ENCODE data around the gene HMCN2.

Gene HMCN2

DNA sequence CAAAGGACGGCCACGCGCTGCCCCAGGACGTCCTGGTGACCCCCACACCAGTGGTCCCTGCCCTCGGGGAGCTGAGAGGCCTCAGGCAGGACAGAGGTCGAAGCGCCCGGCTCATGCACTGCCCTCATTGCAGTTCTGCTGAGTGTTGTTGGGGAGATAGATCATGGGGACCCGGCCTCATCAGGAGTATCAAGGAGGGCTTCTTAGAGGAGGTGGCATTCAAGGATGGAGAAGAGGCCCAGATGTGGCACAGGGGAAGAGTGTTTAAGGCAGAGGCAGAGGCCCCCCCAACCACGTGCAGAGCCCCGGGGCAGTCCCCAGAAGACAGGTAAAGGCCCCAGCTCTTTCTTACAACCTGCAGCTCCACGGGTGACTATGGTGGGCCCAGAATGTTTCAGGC, 205.4 kb downstream of the HMCN2 start:
- Histone ChIP-seq H3K27ac (no peak overlapping the region), H3K9ac (no peak overlapping the region), H3K27me3 (ENCODE audit: insufficient read depth, low read depth) (peaks cover 36% of the 10 kb centered on the region), H3K4me1 (ENCODE audit: low read depth, poor library complexity, severe bottlenecking) (no peaks in the 10 kb centered on the region), H3K36me3 (ENCODE audit: insufficient read depth) (no peaks in the 10 kb centered on the region), H3K79me2 (ENCODE audit: insufficient read depth, low read depth) (no peaks in the 10 kb centered on the region), H4K20me1 (ENCODE audit: insufficient read depth) (no peaks in the 10 kb centered on the region), H3K4me2 (no peak overlapping the region), H3K4me3 (IDR thresholded peaks at IDR 0.05; ENCODE audit: insufficient read depth, low read depth, low read length) (no peak overlapping the region), H2AFZ (ENCODE audit: low read depth) (no peak overlapping the region)
- TF ChIP-seq, protein P1, sequence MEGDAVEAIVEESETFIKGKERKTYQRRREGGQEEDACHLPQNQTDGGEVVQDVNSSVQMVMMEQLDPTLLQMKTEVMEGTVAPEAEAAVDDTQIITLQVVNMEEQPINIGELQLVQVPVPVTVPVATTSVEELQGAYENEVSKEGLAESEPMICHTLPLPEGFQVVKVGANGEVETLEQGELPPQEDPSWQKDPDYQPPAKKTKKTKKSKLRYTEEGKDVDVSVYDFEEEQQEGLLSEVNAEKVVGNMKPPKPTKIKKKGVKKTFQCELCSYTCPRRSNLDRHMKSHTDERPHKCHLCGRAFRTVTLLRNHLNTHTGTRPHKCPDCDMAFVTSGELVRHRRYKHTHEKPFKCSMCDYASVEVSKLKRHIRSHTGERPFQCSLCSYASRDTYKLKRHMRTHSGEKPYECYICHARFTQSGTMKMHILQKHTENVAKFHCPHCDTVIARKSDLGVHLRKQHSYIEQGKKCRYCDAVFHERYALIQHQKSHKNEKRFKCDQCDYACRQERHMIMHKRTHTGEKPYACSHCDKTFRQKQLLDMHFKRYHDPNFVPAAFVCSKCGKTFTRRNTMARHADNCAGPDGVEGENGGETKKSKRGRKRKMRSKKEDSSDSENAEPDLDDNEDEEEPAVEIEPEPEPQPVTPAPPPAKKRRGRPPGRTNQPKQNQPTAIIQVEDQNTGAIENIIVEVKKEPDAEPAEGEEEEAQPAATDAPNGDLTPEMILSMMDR (conservative IDR thresholded peaks at IDR 0.05; ENCODE audit: low read depth, low read length), result no peak

GRCh38 chr9:130471411-130472183, 206.0 kb downstream of the HMCN2 start:
- Histone ChIP-seq H3K4me2 (no peak overlapping the region), H3K36me3 (ENCODE audit: insufficient read depth) (no peaks in the 10 kb centered on the region), H3K27me3 (ENCODE audit: insufficient read depth, low read depth) (peaks cover 40% of the 10 kb centered on the region), H3K27ac (no peak overlapping the region), H3K4me3 (IDR thresholded peaks at IDR 0.05; ENCODE audit: insufficient read depth, low read depth, low read length) (no peak overlapping the region), H2AFZ (ENCODE audit: low read depth) (no peak overlapping the region), H3K4me1 (ENCODE audit: low read depth, poor library complexity, severe bottlenecking) (no peaks in the 10 kb centered on the region), H3K79me2 (ENCODE audit: insufficient read depth, low read depth) (no peaks in the 10 kb centered on the region), H3K9ac (no peak overlapping the region), H4K20me1 (ENCODE audit: insufficient read depth) (no peaks in the 10 kb centered on the region)
- TF ChIP-seq, protein P1 (conservative IDR thresholded peaks at IDR 0.05; ENCODE audit: low read depth, low read length), result no peak

DNA sequence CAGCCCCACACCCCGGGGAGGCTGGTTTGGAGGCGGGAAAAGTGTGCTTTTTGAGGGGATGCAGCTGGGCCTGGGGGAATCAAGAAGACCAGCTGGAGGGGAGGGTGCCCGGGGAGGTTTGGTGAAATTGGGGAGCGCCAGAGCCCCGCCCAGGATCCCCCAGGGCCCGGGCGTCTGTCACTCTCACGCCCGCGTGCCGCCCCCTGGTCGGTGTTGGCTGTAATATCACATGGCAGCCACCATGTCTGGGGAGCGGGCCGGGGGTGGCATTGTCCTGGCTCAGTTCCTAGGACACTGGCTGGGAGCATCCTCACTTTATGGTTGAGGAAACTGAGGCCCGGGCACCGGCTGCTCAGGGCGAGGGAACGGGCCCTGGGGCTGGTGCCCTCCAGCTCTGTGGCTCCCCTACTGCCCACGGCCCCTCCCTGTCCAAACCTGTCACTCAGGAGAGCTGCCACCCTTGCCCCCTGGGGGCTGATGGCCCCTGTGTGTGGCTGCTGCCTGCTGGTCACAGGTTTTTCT, 206.7 kb downstream of the HMCN2 start:
- Histone ChIP-seq H3K79me2 (ENCODE audit: insufficient read depth, low read depth) (no peaks in the 10 kb centered on the region), H3K4me1 (ENCODE audit: low read depth, poor library complexity, severe bottlenecking) (no peaks in the 10 kb centered on the region), H3K4me2 (no peak overlapping the region), H4K20me1 (ENCODE audit: insufficient read depth) (no peaks in the 10 kb centered on the region), H2AFZ (ENCODE audit: low read depth) (no peak overlapping the region), H3K4me3 (IDR thresholded peaks at IDR 0.05; ENCODE audit: insufficient read depth, low read depth, low read length) (no peak overlapping the region), H3K9ac (no peak overlapping the region), H3K27ac (no peak overlapping the region), H3K36me3 (ENCODE audit: insufficient read depth) (no peaks in the 10 kb centered on the region), H3K27me3 (ENCODE audit: insufficient read depth, low read depth) (peaks cover 41% of the 10 kb centered on the region)
- TF ChIP-seq, protein P1 (conservative IDR thresholded peaks at IDR 0.05; ENCODE audit: low read depth, low read length), result no peak

DNA sequence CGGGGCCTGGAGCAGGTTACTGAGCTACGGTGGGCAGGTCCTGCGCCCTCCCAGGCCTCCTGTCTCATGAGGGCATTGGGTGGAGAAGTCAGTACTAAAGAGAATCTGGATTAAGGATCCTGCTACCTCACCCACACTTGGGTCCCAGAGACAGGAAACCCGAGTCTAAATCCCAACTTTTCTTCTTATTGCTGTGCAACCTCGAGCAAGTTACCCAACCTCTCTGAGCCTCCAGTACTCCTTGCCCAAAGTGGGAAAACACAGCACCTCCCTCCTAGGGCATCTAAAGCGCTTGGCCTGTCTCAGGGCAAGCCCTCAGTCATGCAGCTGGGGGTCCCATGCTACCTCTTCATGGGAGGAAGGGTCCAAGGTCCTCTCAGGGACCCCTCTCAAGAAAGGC, 207.4 kb downstream of the HMCN2 start:
- H3K27ac ChIP-seq, result no peak overlapping the region
- no peaks in the 10 kb centered on the region for H3K4me1 ChIP-seq (ENCODE audit: low read depth, poor library complexity, severe bottlenecking)
- no peaks in the 10 kb centered on the region for H4K20me1 ChIP-seq (ENCODE audit: insufficient read depth)
- H3K27me3 ChIP-seq (ENCODE audit: insufficient read depth, low read depth), result peaks cover 39% of the 10 kb centered on the region; the same call in 1 of the 2 replicates
- no peak overlapping the region for H2AFZ ChIP-seq (ENCODE audit: low read depth)
- no peak overlapping the region for H3K4me2 ChIP-seq
- H3K9ac ChIP-seq, result no peak overlapping the region
- no peak overlapping the region for H3K4me3 ChIP-seq (IDR thresholded peaks at IDR 0.05; ENCODE audit: insufficient read depth, low read depth, low read length)
- TF ChIP-seq, protein P1 (conservative IDR thresholded peaks at IDR 0.05; ENCODE audit: low read depth, low read length), result no peak
- H3K79me2 ChIP-seq (ENCODE audit: insufficient read depth, low read depth), result no peaks in the 10 kb centered on the region
- no peaks in the 10 kb centered on the region for H3K36me3 ChIP-seq (ENCODE audit: insufficient read depth)
